Measurements from ENCODE around the gene TMEM30A. TPM values are rescaled to one million over a fixed set of nuclear protein-coding genes. Genes with fewer than 3 reads are reported as not detected.

The TMEM30A gene
- total RNA-seq, 2 experiments from 2014 or later: 68.9 to 76.0 TPM

DNA sequence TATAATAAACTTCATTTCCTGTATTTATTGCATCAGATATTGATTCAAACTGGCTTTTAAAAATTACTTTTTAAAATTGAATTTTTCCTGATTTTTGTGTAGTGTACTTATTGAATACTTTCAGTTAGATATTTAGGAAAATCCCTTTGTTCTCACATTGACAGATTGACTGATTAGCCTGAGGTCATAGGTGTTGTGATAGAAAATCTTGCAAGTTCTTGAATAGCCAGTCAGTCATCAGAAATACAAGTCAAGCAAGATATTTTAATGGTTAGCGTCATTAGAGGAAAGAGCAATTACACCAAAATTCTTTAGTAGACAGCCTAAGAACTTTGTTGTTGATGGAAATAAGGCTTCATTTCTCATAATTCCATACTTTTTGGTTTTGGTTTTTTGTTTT is 3.4 kb upstream of the TMEM30A start:
- no peaks in the 10 kb centered on the region for H3K27me3 Mint-ChIP-seq (ENCODE audit: low read depth)
- no peak overlapping the region for H3K4me3 Mint-ChIP-seq
- intact Hi-C loops (cut with micrococcal nuclease): no loop called here
- no peak for DNase-seq
- peak overlapping the region; percentile 47 for H3K27ac Mint-ChIP-seq
- peaks cover 6% of the 10 kb centered on the region for H3K36me3 Mint-ChIP-seq (ENCODE audit: low read depth)
- no peaks in the 10 kb centered on the region for H3K9me3 Mint-ChIP-seq
- CTCF ChIA-PET: interaction anchor here (1.2 kb wide), 1 partner anchor 9 kb away, joined by 3 read pairs; no protein-coding TSS in a partner anchor
- H3K4me1 Mint-ChIP-seq (ENCODE audit: low read depth): peaks cover 33% of the 10 kb centered on the region

DNA sequence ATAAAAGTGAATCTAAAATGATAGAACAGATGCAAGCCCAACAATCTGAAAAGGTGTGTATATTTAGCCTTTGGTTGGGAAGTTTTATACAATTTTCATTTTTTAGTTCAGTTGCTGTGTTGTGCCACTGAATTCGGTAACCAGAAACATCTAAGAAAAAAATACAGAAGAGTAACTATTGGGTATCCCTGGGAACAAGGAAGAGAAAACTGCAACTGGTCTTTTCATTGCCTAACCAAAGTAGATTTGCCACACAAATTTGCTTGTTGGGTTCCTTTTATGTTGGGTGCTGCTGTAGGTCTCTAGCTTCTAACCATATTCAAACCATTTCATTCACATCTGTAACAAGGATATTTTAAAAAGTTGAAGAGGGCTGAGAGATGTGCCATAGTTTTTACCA is 2.8 kb upstream of the TMEM30A start:
- no peaks in the 10 kb centered on the region for H3K27me3 Mint-ChIP-seq (ENCODE audit: low read depth)
- no peaks in the 10 kb centered on the region for H3K9me3 Mint-ChIP-seq
- H3K4me3 Mint-ChIP-seq: no peak overlapping the region
- no peak for DNase-seq
- H3K36me3 Mint-ChIP-seq (ENCODE audit: low read depth): peaks cover 6% of the 10 kb centered on the region
- CTCF ChIA-PET: interaction anchor here (1.2 kb wide), 1 partner anchor 10 kb away, joined by 3 read pairs; no protein-coding TSS in a partner anchor
- peaks cover 33% of the 10 kb centered on the region for H3K4me1 Mint-ChIP-seq (ENCODE audit: low read depth)
- intact Hi-C loops (cut with micrococcal nuclease): no loop called here
- peak overlapping the region; percentile 75 for H3K27ac Mint-ChIP-seq

DNA sequence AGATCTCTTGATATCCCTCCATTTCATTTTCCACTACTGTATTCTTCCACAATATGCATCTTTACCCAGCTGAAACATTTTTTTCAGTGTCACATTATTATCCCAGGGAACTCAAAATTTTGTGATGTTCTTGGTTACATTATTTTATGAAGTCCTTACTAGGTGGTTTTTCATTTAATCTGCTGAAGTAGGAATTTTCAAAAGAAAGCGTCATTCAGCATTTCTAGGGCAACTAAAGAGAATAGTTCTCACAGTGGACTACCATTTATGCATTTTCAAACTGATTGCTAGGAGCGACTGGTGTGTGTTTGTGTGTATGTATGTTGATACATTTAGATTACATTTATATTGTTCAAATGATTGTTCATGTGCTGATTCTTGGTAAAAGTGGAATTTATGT is 2.4 kb upstream of the TMEM30A start:
- H3K4me3 Mint-ChIP-seq: no peak overlapping the region

DNA sequence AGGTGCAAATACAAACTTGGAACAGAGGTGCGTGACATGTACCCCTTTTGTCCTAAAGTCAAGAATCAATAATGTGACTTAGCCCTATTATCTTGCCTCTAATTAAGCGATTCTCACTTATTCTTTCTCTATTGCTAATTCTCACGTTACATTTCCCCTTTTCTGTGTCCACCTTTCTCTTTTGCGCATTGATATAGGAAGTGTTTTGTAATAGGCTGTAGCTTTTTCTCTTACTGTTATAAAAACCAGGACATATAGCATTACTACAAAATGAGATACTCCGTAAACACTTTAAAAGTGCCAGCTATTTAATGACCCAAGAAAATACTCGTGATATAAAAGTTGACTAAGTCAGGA is 669 bp upstream of the TMEM30A start:
- H3K4me1 Mint-ChIP-seq (ENCODE audit: low read depth): peaks cover 42% of the 10 kb centered on the region
- CTCF ChIA-PET: interaction anchor here (1.3 to 5.1 kb wide), 2 partner anchors 10 to 17 kb away, joined by 6 to 47 read pairs; no protein-coding TSS in a partner anchor
- H3K9me3 Mint-ChIP-seq: no peaks in the 10 kb centered on the region
- no peak for DNase-seq
- peaks cover 3% of the 10 kb centered on the region for H3K36me3 Mint-ChIP-seq (ENCODE audit: low read depth)
- H3K27ac Mint-ChIP-seq: no peak overlapping the region
- no peak overlapping the region for H3K4me3 Mint-ChIP-seq
- intact Hi-C loops (cut with micrococcal nuclease): loop anchor here (2.0 kb wide), 2 partner anchors 1700 to 1764 kb away; partner anchors contain the start of gene EEF1A1
- no peaks in the 10 kb centered on the region for H3K27me3 Mint-ChIP-seq (ENCODE audit: low read depth)

More for the DNA sequence above, 2.4 kb upstream of the TMEM30A start:
- Mint-ChIP-seq H3K4me1 (ENCODE audit: low read depth) (peaks cover 35% of the 10 kb centered on the region), H3K36me3 (ENCODE audit: low read depth) (peaks cover 6% of the 10 kb centered on the region), H3K27ac (no peak overlapping the region), H3K9me3 (no peaks in the 10 kb centered on the region), H3K27me3 (ENCODE audit: low read depth) (no peaks in the 10 kb centered on the region)
- no peak for DNase-seq
- CTCF ChIA-PET: interaction anchor here (1.2 kb wide), 1 partner anchor 10 kb away, joined by 3 read pairs; no protein-coding TSS in a partner anchor
- intact Hi-C loops (cut with micrococcal nuclease): no loop called here

DNA sequence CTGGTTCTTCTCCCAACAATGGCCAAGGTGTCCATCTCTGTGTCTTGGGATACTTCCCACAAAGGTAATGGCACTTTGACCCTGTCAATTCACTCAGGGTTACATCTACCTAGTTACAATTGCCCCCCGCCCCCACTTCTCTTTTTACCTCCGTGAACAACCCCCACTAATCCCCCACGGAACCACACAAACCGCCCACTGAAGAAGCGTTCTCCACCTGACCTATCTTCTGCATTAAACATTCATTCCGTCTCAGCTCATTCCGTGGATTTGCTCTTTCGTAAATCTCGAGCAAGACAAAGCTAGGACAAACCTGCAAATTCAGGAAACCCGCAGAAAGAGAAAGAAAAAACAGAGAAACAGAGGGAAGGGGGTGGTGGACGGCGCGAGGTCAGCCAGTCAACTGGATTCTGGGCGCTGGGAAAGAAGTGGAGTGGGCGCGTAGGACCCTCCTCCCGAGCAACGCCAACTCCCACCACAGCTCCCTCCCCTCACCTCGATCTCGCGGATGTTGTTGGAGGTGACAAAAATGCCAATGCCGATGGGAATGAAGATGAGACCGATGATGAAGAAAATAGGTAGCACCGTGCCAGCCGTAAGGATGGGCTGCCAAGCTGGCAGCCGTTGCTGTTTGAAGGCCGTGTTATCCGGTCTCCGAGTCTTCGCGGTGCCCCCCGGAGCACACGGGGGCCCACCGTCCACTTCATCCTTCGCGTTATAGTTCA is 523 bp downstream of the TMEM30A start:
- no peaks in the 10 kb centered on the region for H3K27me3 Mint-ChIP-seq (ENCODE audit: low read depth)
- no peaks in the 10 kb centered on the region for H3K9me3 Mint-ChIP-seq
- peaks cover 49% of the 10 kb centered on the region for H3K4me1 Mint-ChIP-seq (ENCODE audit: low read depth)
- intact Hi-C loops (cut with micrococcal nuclease): loop anchor here (1.0 to 5.0 kb wide), 9 partner anchors 9 to 1822 kb away; partner anchors contain the start of genes COX7A2, EEF1A1, MTO1 and MYO6
- no peak overlapping the region for H3K4me3 Mint-ChIP-seq
- CTCF ChIA-PET: interaction anchor here (0.6 to 5.1 kb wide), 6 partner anchors 9 to 339 kb away, joined by 3 to 47 read pairs (median 4); no protein-coding TSS in a partner anchor
- DNase-seq: peak; percentile 38
- no peak overlapping the region for H3K27ac Mint-ChIP-seq
- peaks cover 3% of the 10 kb centered on the region for H3K36me3 Mint-ChIP-seq (ENCODE audit: low read depth)

DNA sequence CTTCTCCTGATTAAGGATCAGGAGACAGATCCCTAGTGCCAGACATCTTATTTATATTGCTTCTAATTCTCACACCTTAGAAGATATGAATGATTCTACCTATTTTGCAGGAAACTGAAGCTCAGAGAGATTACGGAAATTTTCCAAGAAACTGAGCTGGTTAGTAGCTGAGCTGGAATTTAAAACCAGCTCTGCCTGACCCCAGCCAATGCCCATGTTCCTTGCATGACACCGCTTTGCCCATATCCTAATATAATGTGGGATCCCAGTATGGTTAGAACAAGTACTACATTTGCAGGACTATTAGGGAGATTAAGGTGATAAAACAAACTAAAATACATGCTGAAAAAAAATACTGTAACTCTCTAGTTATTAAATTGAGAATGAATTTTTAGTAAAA is 1.9 kb downstream of the TMEM30A start:
- intact Hi-C loops (cut with micrococcal nuclease): loop anchor here (5.0 kb wide), 2 partner anchors 465 to 1820 kb away; partner anchors contain the start of genes MTO1 and MYO6
- Mint-ChIP-seq H3K4me1 (ENCODE audit: low read depth) (peaks cover 51% of the 10 kb centered on the region), H3K27ac (peak overlapping the region; percentile 68), H3K4me3 (peak overlapping the region; percentile 59), H3K9me3 (no peaks in the 10 kb centered on the region), H3K27me3 (ENCODE audit: low read depth) (no peaks in the 10 kb centered on the region), H3K36me3 (ENCODE audit: low read depth) (peaks cover 4% of the 10 kb centered on the region)
- DNase-seq: no peak
- CTCF ChIA-PET: interaction anchor here (0.6 to 5.1 kb wide), 2 partner anchors 14 to 1474 kb away, joined by 3 to 47 read pairs; no protein-coding TSS in a partner anchor

DNA sequence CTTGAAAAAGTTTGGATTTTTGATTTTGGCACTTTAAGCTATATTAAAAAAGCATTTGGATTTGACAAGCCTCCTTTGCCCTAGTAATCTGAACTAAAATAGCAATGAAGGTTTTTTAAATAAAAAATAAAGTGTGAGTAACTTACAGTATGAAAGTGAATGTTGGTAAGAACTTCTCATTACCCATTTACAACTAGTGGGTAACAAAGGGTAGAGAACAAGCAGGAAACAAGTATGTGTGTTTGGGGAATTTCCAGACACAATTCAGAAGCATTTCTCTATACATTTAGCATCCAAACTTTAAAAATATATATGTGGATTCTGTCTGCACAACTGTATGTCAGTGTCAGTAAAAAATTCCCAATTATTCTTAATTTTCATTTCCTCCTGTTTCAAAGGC is 2.9 kb downstream of the TMEM30A start:
- Mint-ChIP-seq H3K27ac (peak overlapping the region; percentile 82), H3K36me3 (ENCODE audit: low read depth) (peaks cover 8% of the 10 kb centered on the region), H3K4me1 (ENCODE audit: low read depth) (peaks cover 44% of the 10 kb centered on the region), H3K27me3 (ENCODE audit: low read depth) (no peaks in the 10 kb centered on the region), H3K4me3 (peak overlapping the region; percentile 65), H3K9me3 (no peaks in the 10 kb centered on the region)
- intact Hi-C loops (cut with micrococcal nuclease): loop anchor here (5.0 kb wide), 2 partner anchors 466 to 1819 kb away; partner anchors contain the start of genes MTO1 and MYO6
- DNase-seq: no peak
- CTCF ChIA-PET: interaction anchor here (5.1 kb wide), 1 partner anchor 13 kb away, joined by 47 read pairs; no protein-coding TSS in a partner anchor

DNA sequence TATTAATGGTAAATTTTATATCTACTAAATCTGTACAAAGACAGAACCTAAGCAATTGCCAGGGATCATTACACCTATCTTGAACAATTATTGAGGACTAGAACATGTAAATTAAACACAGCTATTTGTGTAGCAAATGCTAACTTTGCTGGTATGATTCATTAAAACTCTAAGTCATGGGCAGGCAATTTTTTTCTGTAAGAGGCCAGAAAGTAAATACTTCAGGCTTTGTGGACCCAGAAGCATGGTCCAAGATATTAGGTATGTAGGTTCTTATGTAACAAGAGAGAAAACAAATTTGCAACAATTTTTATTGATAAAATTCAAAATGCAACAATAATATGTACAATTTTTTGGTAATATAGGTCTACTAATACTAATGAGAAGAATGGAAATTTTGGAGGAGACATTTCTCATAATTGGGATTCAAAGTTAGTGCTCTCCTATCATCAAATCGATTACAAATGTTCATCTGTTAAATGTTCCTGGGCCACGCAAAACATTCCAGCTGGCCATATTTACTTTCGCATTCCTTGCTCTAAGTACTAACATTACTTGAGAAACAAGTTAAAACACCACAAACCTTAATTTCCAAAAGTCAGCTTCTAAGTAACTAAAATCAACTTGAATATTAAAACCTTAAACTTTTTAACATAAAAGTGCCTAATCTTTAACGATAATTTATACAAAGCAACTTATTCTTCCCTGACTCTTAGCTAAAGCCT is 4.3 kb downstream of the TMEM30A start:
- H3K4me1 Mint-ChIP-seq (ENCODE audit: low read depth): peaks cover 53% of the 10 kb centered on the region
- H3K36me3 Mint-ChIP-seq (ENCODE audit: low read depth): peaks cover 9% of the 10 kb centered on the region
- no peak for DNase-seq
- H3K4me3 Mint-ChIP-seq: peak overlapping the region; percentile 3
- CTCF ChIA-PET: interaction anchor here (0.8 to 2.3 kb wide), 4 partner anchors 9 to 71 kb away, joined by 3 to 17 read pairs (median 3); no protein-coding TSS in a partner anchor
- intact Hi-C loops (cut with micrococcal nuclease): loop anchor here (5.0 kb wide), 2 partner anchors 467 to 1818 kb away; partner anchors contain the start of genes MTO1 and MYO6
- no peaks in the 10 kb centered on the region for H3K9me3 Mint-ChIP-seq
- H3K27ac Mint-ChIP-seq: no peak overlapping the region
- no peaks in the 10 kb centered on the region for H3K27me3 Mint-ChIP-seq (ENCODE audit: low read depth)

DNA sequence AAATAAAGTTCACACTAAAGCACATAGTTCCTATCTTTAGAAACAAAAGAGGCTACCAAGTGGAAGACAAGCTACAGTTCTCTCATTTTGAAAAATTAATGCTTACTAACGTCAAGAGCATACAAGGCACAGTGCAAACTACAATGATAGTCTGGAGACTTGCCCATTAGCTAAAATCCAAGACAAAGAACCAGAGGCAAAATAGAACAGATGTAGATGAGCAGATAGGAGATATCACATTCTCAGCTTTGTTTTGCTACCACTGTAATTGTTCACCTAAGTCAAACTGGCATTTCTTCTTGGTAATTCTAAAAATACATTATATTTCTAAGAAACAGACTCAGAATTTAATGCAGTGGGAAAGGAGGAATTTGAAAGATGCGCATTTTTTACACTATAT is 5.2 kb downstream of the TMEM30A start:
- CTCF ChIA-PET: interaction anchor here (1.0 to 2.3 kb wide), 2 partner anchors 12 to 68 kb away, joined by 3 to 17 read pairs; no protein-coding TSS in a partner anchor
- Mint-ChIP-seq H3K27me3 (ENCODE audit: low read depth) (no peaks in the 10 kb centered on the region), H3K27ac (no peak overlapping the region), H3K4me3 (no peak overlapping the region), H3K4me1 (ENCODE audit: low read depth) (peaks cover 61% of the 10 kb centered on the region), H3K9me3 (no peaks in the 10 kb centered on the region), H3K36me3 (ENCODE audit: low read depth) (peaks cover 14% of the 10 kb centered on the region)
- no peak for DNase-seq
- intact Hi-C loops (cut with micrococcal nuclease): no loop called here

DNA sequence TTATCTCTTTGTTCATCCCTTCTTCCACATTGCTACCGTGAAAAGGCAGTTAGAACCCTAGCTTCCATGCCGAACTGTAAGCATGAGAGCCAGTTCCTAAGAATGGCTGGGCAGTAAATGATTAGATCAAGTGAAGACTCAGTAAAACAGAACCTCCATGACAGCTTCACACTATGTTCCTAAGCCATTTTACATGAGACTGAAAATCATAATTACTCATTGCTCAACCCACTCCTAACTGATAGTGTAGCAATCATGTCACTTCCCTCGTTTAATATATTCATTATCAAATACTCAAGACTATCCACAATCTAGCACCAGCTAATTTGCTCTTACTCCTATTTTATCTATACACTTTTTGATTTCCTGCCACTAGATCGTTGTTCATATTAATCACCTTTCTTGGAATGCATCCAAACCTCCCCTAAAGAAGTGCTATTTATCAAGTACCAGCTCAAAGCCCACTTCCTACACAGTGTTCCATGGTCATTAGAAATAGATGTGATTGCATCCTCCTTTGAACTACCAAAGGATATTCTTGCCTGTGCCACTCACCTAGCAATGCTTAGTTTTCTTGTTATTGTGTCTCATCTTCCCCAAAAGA is 6.0 kb downstream of the TMEM30A start:
- peak overlapping the region; percentile 86 for H3K27ac Mint-ChIP-seq
- H3K9me3 Mint-ChIP-seq: no peaks in the 10 kb centered on the region
- peak overlapping the region; percentile 8 for H3K4me3 Mint-ChIP-seq
- H3K36me3 Mint-ChIP-seq (ENCODE audit: low read depth): peaks cover 20% of the 10 kb centered on the region
- CTCF ChIA-PET: interaction anchor here (0.6 to 2.3 kb wide), 3 partner anchors 11 to 67 kb away, joined by 3 to 17 read pairs (median 3); no protein-coding TSS in a partner anchor
- peaks cover 68% of the 10 kb centered on the region for H3K4me1 Mint-ChIP-seq (ENCODE audit: low read depth)
- no peak for DNase-seq
- intact Hi-C loops (cut with micrococcal nuclease): no loop called here
- H3K27me3 Mint-ChIP-seq (ENCODE audit: low read depth): no peaks in the 10 kb centered on the region

DNA sequence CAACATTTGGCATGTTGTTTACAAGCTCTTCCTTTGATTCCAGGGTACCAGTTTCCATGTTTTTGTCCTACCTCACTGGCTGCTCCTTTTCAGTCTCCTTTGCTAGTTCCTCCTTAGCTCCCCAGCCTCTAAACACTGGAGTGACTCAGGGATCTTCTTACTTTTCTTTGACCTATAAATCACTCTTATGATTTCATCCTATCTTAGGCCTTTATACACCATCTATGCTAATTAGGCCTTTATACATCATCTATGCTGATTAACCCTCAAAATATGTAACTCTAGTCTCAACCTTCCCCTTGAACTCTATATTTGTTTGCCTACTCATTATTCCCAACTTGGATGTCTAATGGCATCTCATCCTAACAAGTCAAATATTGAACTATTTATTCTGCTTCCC is 9.5 kb downstream of the TMEM30A start:
- CTCF ChIA-PET: interaction anchor here (0.6 to 3.1 kb wide), 4 partner anchors 8 to 22 kb away, joined by 3 to 17 read pairs (median 5); partner anchors contain the start of gene TMEM30A
- Mint-ChIP-seq H3K36me3 (ENCODE audit: low read depth) (peaks cover 42% of the 10 kb centered on the region), H3K9me3 (no peaks in the 10 kb centered on the region), H3K27ac (peak overlapping the region; percentile 80), H3K4me1 (ENCODE audit: low read depth) (peaks cover 79% of the 10 kb centered on the region), H3K4me3 (no peak overlapping the region), H3K27me3 (ENCODE audit: low read depth) (no peaks in the 10 kb centered on the region)
- DNase-seq: no peak
- intact Hi-C loops (cut with micrococcal nuclease): loop anchor here (1.0 kb wide), 1 partner anchor 9 kb away; the partner anchor contains the start of gene TMEM30A
